IMR-90 (cell line): ENCODE measurements around the gene NFX1. TPM values are rescaled to one million over a fixed set of nuclear protein-coding genes. Genes with fewer than 3 reads are reported as not detected.

Source experiments
- ATAC-seq: fragments of 200-7000 bp; cut with Tn5 transposase; 2 replicates; pipeline ENCODE4 v1.9.1; 2020; ENCODE audit warnings: low read depth, mild to moderate bottlenecking, moderate library complexity
- BruUV-seq: library from RNA; stranded (reverse); fragments of 400-500 nt; replicated peaks from 2 replicates; lab custom pipeline; 2021; lab: Mats Ljungman, UMichigan
- CTCF ChIA-PET: fragments of 300-600 bp; formaldehyde crosslinking; extraction: SDS; loops from one replicate; lab custom pipeline; 2021; ENCODE audit warnings: antibody characterized with exemption; lab: Yijun Ruan, JAX
- POLR2A ChIA-PET: fragments of 300-600 bp; sonication (Branson Sonifier 250); formaldehyde crosslinking; loops from one replicate; lab custom pipeline; 2022; ENCODE audit warnings: antibody characterized with exemption; ENCODE audit not compliant: unreplicated experiment; lab: Charles Lee
- DNase-seq: peaks from one replicate; pipeline ENCODE4 v3.0.0; 2013
- H2AFZ ChIP-seq: replicated peaks from 2 replicates; pipeline ENCODE3; 2013; ENCODE audit warnings: low read length, mild to moderate bottlenecking; ENCODE audit not compliant: poor library complexity
- H2AK5ac ChIP-seq: 2 replicates; pipeline ENCODE4 v1.6.1; 2013; ENCODE audit warnings: low read depth, low read length, inconsistent platforms
- H2AK9ac ChIP-seq: replicated peaks from 2 replicates; pipeline ENCODE3; 2013; ENCODE audit warnings: mild to moderate bottlenecking, low read depth, low read length, moderate library complexity; ENCODE audit not compliant: poor library complexity
- H2BK120ac ChIP-seq: 2 replicates; pipeline ENCODE4 v1.6.1; 2013; ENCODE audit warnings: low read depth, low read length, inconsistent platforms
- H2BK15ac ChIP-seq: 3 replicates; pipeline ENCODE4 v1.6.1; 2013; ENCODE audit warnings: low read depth, low read length, inconsistent platforms
- H2BK20ac ChIP-seq: 2 replicates; pipeline ENCODE4 v1.6.1; 2013; ENCODE audit warnings: low read depth, mild to moderate bottlenecking, inconsistent platforms, low read length, moderate library complexity
- H2BK5ac ChIP-seq: 2 replicates; pipeline ENCODE4 v1.6.1; 2013; ENCODE audit warnings: mild to moderate bottlenecking, low read depth, low read length, inconsistent platforms; ENCODE audit not compliant: poor library complexity, severe bottlenecking
- H3K14ac ChIP-seq: replicated peaks from 2 replicates; pipeline ENCODE4 v1.6.1; 2013; ENCODE audit warnings: low read depth, low read length, inconsistent platforms
- H3K18ac ChIP-seq: 2 replicates; pipeline ENCODE4 v1.6.1; 2013; ENCODE audit warnings: low read depth, low read length, control low read depth
- H3K23ac ChIP-seq: 2 replicates; pipeline ENCODE4 v1.6.1; 2013; ENCODE audit warnings: low read depth, low read length, inconsistent platforms
- H3K27ac ChIP-seq: 2 replicates; pipeline ENCODE4 v1.5.1; 2013; ENCODE audit warnings: mild to moderate bottlenecking, control low read depth, low read length; ENCODE audit not compliant: insufficient read depth
- H3K27me3 ChIP-seq: 2 replicates; pipeline ENCODE4 v1.6.1; 2013; ENCODE audit warnings: low read length; ENCODE audit not compliant: control insufficient read depth, insufficient read depth
- H3K36me3 ChIP-seq: 2 replicates; pipeline ENCODE4 v1.6.1; 2013; ENCODE audit warnings: low read length, mixed read lengths; ENCODE audit not compliant: control insufficient read depth, insufficient read depth
- H3K4ac ChIP-seq: 2 replicates; pipeline ENCODE4 v1.6.1; 2013; ENCODE audit warnings: low read depth, low read length, inconsistent platforms
- H3K4me1 ChIP-seq: 2 replicates; pipeline ENCODE4 v1.6.1; 2013; ENCODE audit warnings: low read length, mixed read lengths; ENCODE audit not compliant: control insufficient read depth, insufficient read depth
- H3K4me2 ChIP-seq: 2 replicates; pipeline ENCODE4 v1.6.1; 2013; ENCODE audit warnings: low read depth, mild to moderate bottlenecking, control low read depth, low read length, moderate library complexity
- H3K4me3 ChIP-seq: 2 replicates; pipeline ENCODE4 v1.5.1; 2013; ENCODE audit warnings: low read depth, mild to moderate bottlenecking, control low read depth, low read length, moderate library complexity; ENCODE audit not compliant: insufficient read depth
- H3K56ac ChIP-seq: 2 replicates; pipeline ENCODE4 v1.6.1; 2013; ENCODE audit warnings: low read length, inconsistent platforms; ENCODE audit not compliant: insufficient read depth; ENCODE audit errors: extremely low read depth
- H3K79me1 ChIP-seq, 2 experiments: 2 replicates each; pipeline ENCODE4 v1.6.1; 2013; ENCODE audit warnings: low read length in 2 of 2, inconsistent platforms in 1 of 2, low read depth in 1 of 2
- H3K9ac ChIP-seq: 2 replicates; pipeline ENCODE4 v1.6.1; 2013; ENCODE audit warnings: low read depth, low read length, control low read depth
- H3K9me1 ChIP-seq: 2 replicates; pipeline ENCODE4 v1.6.1; 2013; ENCODE audit warnings: low read length, inconsistent platforms; ENCODE audit not compliant: insufficient read depth
- H3K9me3 ChIP-seq: 2 replicates; pipeline ENCODE4 v1.6.1; 2013; ENCODE audit warnings: low read length; ENCODE audit not compliant: control insufficient read depth, insufficient read depth
- H4K20me1 ChIP-seq: 2 replicates; pipeline ENCODE4 v1.6.1; 2013; ENCODE audit warnings: low read length, inconsistent platforms; ENCODE audit not compliant: insufficient read depth
- H4K5ac ChIP-seq: 2 replicates; pipeline ENCODE4 v1.6.1; 2013; ENCODE audit warnings: mild to moderate bottlenecking, low read depth, low read length, control low read depth
- H4K8ac ChIP-seq, 2 experiments: 2 replicates each; pipeline ENCODE4 v1.6.1; 2013; ENCODE audit warnings: low read depth in 2 of 2, low read length in 2 of 2, control low read depth in 1 of 2, inconsistent platforms in 1 of 2
- H4K91ac ChIP-seq: 2 replicates; pipeline ENCODE4 v1.6.1; 2013; ENCODE audit warnings: low read depth, low read length, inconsistent platforms; ENCODE audit not compliant: insufficient read depth
- BHLHE40 ChIP-seq: fragments of 150-350 bp; IDR thresholded peaks from 2 replicates; pipeline ENCODE4 v1.6.1; 2016; ENCODE audit warnings: mild to moderate bottlenecking, low read depth, low read length
- CEBPB ChIP-seq: IDR thresholded peaks from 2 replicates; pipeline ENCODE4 v1.6.1; 2012; ENCODE audit warnings: low read depth, low read length, improper control_type of control experiment
- CHD1 ChIP-seq: IDR thresholded peaks from 2 replicates; pipeline ENCODE4 v1.6.1; 2012; ENCODE audit warnings: low read depth, low read length, improper control_type of control experiment
- FOS ChIP-seq: fragments of 150-350 bp; IDR thresholded peaks from 2 replicates; pipeline ENCODE4 v1.6.1; 2016; ENCODE audit warnings: low read depth, low read length
- MAFK ChIP-seq: IDR thresholded peaks from 2 replicates; pipeline ENCODE4 v1.6.1; 2012; ENCODE audit warnings: low read depth, low read length, improper control_type of control experiment
- MAZ ChIP-seq: IDR thresholded peaks from 2 replicates; pipeline ENCODE4 v1.6.1; 2012; ENCODE audit warnings: low read depth, mild to moderate bottlenecking, low read length, improper control_type of control experiment, moderate library complexity, borderline replicate concordance
- MXI1 ChIP-seq: IDR thresholded peaks from 2 replicates; pipeline ENCODE4 v1.6.1; 2012; ENCODE audit warnings: low read depth, mild to moderate bottlenecking, low read length, moderate library complexity, borderline replicate concordance
- NFE2L2 ChIP-seq: fragments of 150-350 bp; IDR thresholded peaks from 2 replicates; pipeline ENCODE4 v1.6.1; 2016; ENCODE audit warnings: low read depth, mild to moderate bottlenecking, low read length
- POLR2A ChIP-seq: IDR thresholded peaks from 2 replicates; pipeline ENCODE4 v1.6.1; 2012; ENCODE audit warnings: mild to moderate bottlenecking, low read depth, low read length
- RAD21 ChIP-seq: IDR thresholded peaks from 2 replicates; pipeline ENCODE4 v1.6.1; 2012; ENCODE audit warnings: low read length, improper control_type of control experiment
- RCOR1 ChIP-seq: IDR thresholded peaks from 2 replicates; pipeline ENCODE4 v1.6.1; 2012; ENCODE audit warnings: mild to moderate bottlenecking, low read length, improper control_type of control experiment; ENCODE audit not compliant: insufficient replicate concordance
- RFX5 ChIP-seq: IDR thresholded peaks from 2 replicates; pipeline ENCODE4 v1.8.0; 2012; ENCODE audit warnings: low read depth, mild to moderate bottlenecking, low read length, moderate library complexity
- SMC3 ChIP-seq: fragments of 150-350 bp; IDR thresholded peaks from 2 replicates; pipeline ENCODE4 v1.6.1; 2016; ENCODE audit warnings: low read depth, mild to moderate bottlenecking, antibody characterized with exemption, low read length, moderate library complexity
- WGBS, 2 experiments: methylation state at CpG; one replicate each; pipeline versions ENCODE4 v1.1.5 to v1.1.7; 2013; ENCODE audit warnings: missing lambda C conversion rate in 2 of 2; ENCODE audit not compliant: insufficient read length in 1 of 2; ENCODE audit errors: extremely low coverage in 2 of 2; 5-methylcytosine and 5-hydroxymethylcytosine counted together
- dilution Hi-C: fragments of 300-500 bp; cut with HindIII; formaldehyde crosslinking; loops from one replicate; pipeline ENCODE4 v1.14.3; 2018; ENCODE audit warnings: low sequenced_read_pairs; ENCODE audit not compliant: unreplicated experiment
- in situ Hi-C: fragments of 300-500 bp; cut with MboI; formaldehyde crosslinking; loops from 3 replicates; pipeline ENCODE4 v1.14.3; 2019; ENCODE audit warnings: low sequenced_read_pairs, inconsistent platforms, mixed read lengths
- intact Hi-C: fragments of 100-400 bp; cut with micrococcal nuclease; formaldehyde crosslinking; loops from 2 replicates; pipeline ENCODE4 v1.10.0; 2022
- polyA plus RNA-seq, 3 experiments: library from polyadenylated mRNA; depleted of rRNA; stranded (reverse); fragments of >200 nt; gene quantifications; 2 replicates each; pipeline ENCODE4 v1.2.3, GENCODE V29; 2012; ENCODE audit warnings: low replicate concordance in 1 of 3
- total RNA-seq: library from RNA; depleted of rRNA; stranded (reverse); fragments of >200 nt; gene quantifications from 2 replicates; pipeline ENCODE4 v1.2.3, GENCODE V29; 2012
- TF ChIP-seq, protein P1 (sequence below): fragments of 150-350 bp; IDR thresholded peaks from 2 replicates; pipeline ENCODE4 v1.6.1; 2016; ENCODE audit warnings: low read depth, mild to moderate bottlenecking, low read length, moderate library complexity, borderline replicate concordance
- TF ChIP-seq, protein P2 (sequence below): conservative IDR thresholded peaks from 2 replicates; pipeline ENCODE4 v1.5.1; 2012; ENCODE audit warnings: mild to moderate bottlenecking, low read depth, low read length, improper control_type of control experiment
- TF ChIP-seq, protein P3 (sequence below): fragments of 150-350 bp; IDR thresholded peaks from 2 replicates; pipeline ENCODE4 v1.6.1; 2017; ENCODE audit warnings: mild to moderate bottlenecking, antibody characterized with exemption, low read length, low read depth

Gene NFX1
- total and polyA plus RNA-seq, 2 of the 4 experiments (the other 2 are of a cell fraction): 27.0 to 36.0 TPM

DNA sequence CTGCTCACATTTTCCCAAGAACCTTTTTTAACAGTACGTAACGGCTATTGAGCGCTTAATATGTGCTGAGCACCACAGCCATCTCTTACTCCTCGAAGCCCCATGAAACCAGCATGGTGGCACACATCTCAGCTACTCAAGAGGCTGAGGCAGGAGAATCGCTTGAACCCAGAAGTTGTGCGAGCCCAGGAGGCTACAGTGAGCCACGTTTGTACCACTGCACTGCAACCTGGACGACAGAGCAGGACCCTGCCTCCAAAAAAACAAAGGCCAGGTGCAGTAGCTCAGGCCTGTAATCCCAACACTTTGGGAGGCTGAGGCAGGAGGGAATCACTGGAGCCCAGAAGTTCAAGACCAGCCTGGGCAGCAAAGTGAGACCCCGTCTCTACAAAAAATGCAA lies 83.9 kb downstream of the NFX1 start:
- Histone ChIP-seq H3K18ac (no peak overlapping the region), H3K79me1 (no peaks in the 10 kb centered on the region)
- WGBS, 2 experiments: 71% methylated on average over 5 of the region's 9 CpGs; no CpG with 5 or more reads in 1 of the 2 experiments

More for the DNA sequence above, 83.9 kb downstream of the NFX1 start:
- Histone ChIP-seq H4K5ac (no peak overlapping the region), H3K27me3 (no peaks in the 10 kb centered on the region), H3K36me3 (peaks cover 18% of the 10 kb centered on the region), H3K9me1 (no peaks in the 10 kb centered on the region), H3K4me1 (0 out of 2 replicates have a peak, but pooled peaks cover 2% of the 10 kb centered on the region), H2BK20ac (no peak overlapping the region), H3K9me3 (no peaks in the 10 kb centered on the region), H2BK5ac (no peak overlapping the region), H2BK120ac (no peak overlapping the region), H2BK15ac (no peak overlapping the region), H3K4me3 (no peak overlapping the region), H4K91ac (no peak overlapping the region), H3K9ac (no peak overlapping the region), H4K20me1 (no peaks in the 10 kb centered on the region), H3K4me2 (no peak overlapping the region), H2AFZ (no peak overlapping the region), H3K23ac (no peak overlapping the region), H2AK5ac (no peak overlapping the region), H3K56ac (no peak overlapping the region), H3K4ac (no peak overlapping the region), H4K8ac (no peak overlapping the region), H2AK9ac (no peak overlapping the region), H3K14ac (no peak overlapping the region), H3K27ac (no peak overlapping the region)
- DNase-seq: no peak
- intact Hi-C loops (no loop called here), dilution Hi-C loops (no loop called here), in situ Hi-C loops (loop anchor here (5.0 kb wide), 1 partner anchor 93 kb away; no protein-coding TSS in a partner anchor)
- CTCF ChIA-PET: interaction anchor here (0.6 to 2.0 kb wide), 8 partner anchors 14 to 115 kb away, joined by 3 to 14 read pairs (median 4); partner anchors contain the start of genes NFX1 and NOL6
- BruUV-seq: no TSS peak
- no peak for ATAC-seq
- TF ChIP-seq SMC3 (no peak), CEBPB (no peak), BHLHE40 (no peak), RFX5 (no peak), RCOR1 (no peak), FOS (no peak), MXI1 (no peak), POLR2A (no peak), CHD1 (no peak), MAFK (no peak), RAD21 (no peak), MAZ (no peak), NFE2L2 (no peak)
- TF ChIP-seq, protein P1, sequence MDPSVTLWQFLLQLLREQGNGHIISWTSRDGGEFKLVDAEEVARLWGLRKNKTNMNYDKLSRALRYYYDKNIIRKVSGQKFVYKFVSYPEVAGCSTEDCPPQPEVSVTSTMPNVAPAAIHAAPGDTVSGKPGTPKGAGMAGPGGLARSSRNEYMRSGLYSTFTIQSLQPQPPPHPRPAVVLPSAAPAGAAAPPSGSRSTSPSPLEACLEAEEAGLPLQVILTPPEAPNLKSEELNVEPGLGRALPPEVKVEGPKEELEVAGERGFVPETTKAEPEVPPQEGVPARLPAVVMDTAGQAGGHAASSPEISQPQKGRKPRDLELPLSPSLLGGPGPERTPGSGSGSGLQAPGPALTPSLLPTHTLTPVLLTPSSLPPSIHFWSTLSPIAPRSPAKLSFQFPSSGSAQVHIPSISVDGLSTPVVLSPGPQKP: no peak
- TF ChIP-seq, protein P2, sequence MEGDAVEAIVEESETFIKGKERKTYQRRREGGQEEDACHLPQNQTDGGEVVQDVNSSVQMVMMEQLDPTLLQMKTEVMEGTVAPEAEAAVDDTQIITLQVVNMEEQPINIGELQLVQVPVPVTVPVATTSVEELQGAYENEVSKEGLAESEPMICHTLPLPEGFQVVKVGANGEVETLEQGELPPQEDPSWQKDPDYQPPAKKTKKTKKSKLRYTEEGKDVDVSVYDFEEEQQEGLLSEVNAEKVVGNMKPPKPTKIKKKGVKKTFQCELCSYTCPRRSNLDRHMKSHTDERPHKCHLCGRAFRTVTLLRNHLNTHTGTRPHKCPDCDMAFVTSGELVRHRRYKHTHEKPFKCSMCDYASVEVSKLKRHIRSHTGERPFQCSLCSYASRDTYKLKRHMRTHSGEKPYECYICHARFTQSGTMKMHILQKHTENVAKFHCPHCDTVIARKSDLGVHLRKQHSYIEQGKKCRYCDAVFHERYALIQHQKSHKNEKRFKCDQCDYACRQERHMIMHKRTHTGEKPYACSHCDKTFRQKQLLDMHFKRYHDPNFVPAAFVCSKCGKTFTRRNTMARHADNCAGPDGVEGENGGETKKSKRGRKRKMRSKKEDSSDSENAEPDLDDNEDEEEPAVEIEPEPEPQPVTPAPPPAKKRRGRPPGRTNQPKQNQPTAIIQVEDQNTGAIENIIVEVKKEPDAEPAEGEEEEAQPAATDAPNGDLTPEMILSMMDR: no peak
- TF ChIP-seq, protein P3, sequence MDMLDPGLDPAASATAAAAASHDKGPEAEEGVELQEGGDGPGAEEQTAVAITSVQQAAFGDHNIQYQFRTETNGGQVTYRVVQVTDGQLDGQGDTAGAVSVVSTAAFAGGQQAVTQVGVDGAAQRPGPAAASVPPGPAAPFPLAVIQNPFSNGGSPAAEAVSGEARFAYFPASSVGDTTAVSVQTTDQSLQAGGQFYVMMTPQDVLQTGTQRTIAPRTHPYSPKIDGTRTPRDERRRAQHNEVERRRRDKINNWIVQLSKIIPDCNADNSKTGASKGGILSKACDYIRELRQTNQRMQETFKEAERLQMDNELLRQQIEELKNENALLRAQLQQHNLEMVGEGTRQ: no peak
- POLR2A ChIA-PET: no interaction called here
